GM10266 (cell line): Measurements from ENCODE around the gene TNFRSF8.

Source experiments
- DNase-seq: peaks from one replicate; pipeline ENCODE4 v3.0.0; 2012; ENCODE audit errors: extremely low spot score
- CTCF ChIP-seq: IDR thresholded peaks from 2 replicates; pipeline ENCODE4 v1.5.1; 2012; ENCODE audit warnings: mild to moderate bottlenecking, low read depth; ENCODE audit not compliant: control insufficient read depth, insufficient read depth; ENCODE audit errors: missing control alignments

Gene TNFRSF8

GRCh38 chr1:12057382-12057781, 5.7 kb upstream of the TNFRSF8 start:
- no peak for DNase-seq
- TF ChIP-seq CTCF, result no peak

- DNase-seq, result no peak
- no peak for TF ChIP-seq CTCF
Observed at GRCh38 chr1:12057940-12058687, 5.0 kb upstream of the TNFRSF8 start.

- no peak for TF ChIP-seq CTCF
Observed at GRCh38 chr1:12059226-12059625, 3.9 kb upstream of the TNFRSF8 start.

GRCh38 chr1:12059722-12060464, 3.2 kb upstream of the TNFRSF8 start:
- no peak for TF ChIP-seq CTCF
- DNase-seq, result no peak

More at GRCh38 chr1:12059226-12059625, 3.9 kb upstream of the TNFRSF8 start:
- DNase-seq, result no peak

GRCh38 chr1:12060500-12060899, 2.6 kb upstream of the TNFRSF8 start:
- TF ChIP-seq CTCF, result no peak
- DNase-seq, result no peak

- TF ChIP-seq CTCF, result peak; percentile 10
- DNase-seq, result no peak
Observed at GRCh38 chr1:12064073-12064969, 1.2 kb downstream of the TNFRSF8 start.

GRCh38 chr1:12065872-12066271, 2.8 kb downstream of the TNFRSF8 start:
- no peak for TF ChIP-seq CTCF
- no peak for DNase-seq
